Astrocyte (in vitro differentiated cells and primary cell): ENCODE data around the gene TFF1. TPM values are rescaled to one million over a fixed set of nuclear protein-coding genes. Genes with fewer than 3 reads are reported as not detected.

Experiments
- DNase-seq: peaks from one replicate; pipeline ENCODE4 v3.0.0-alpha.2; 2010; ENCODE audit warnings: low read depth
- FAIRE-seq: peaks from 2 replicates; lab custom pipeline; 2011; peaks lifted over from hg19 to GRCh38; lab: Jason Lieb, UNC
- H2AFZ ChIP-seq: 2 replicates; pipeline ENCODE4 v1.6.0; 2012; ENCODE audit warnings: low read depth, low read length, inconsistent platforms
- H3K27ac ChIP-seq: 2 replicates; pipeline ENCODE4 v1.5.1; 2011; ENCODE audit warnings: low read depth, low read length, inconsistent platforms
- H3K27me3 ChIP-seq: 2 replicates; pipeline ENCODE4 v1.6.0; 2011; ENCODE audit warnings: low read length, inconsistent platforms; ENCODE audit not compliant: insufficient read depth
- H3K36me3 ChIP-seq: 2 replicates; pipeline ENCODE4 v1.5.1; 2011; ENCODE audit warnings: low read length, inconsistent platforms; ENCODE audit not compliant: insufficient read depth
- H3K4me1 ChIP-seq: 2 replicates; pipeline ENCODE4 v1.5.1; 2011; ENCODE audit warnings: low read length, inconsistent platforms; ENCODE audit not compliant: insufficient read depth
- H3K4me2 ChIP-seq: 2 replicates; pipeline ENCODE4 v1.6.0; 2012; ENCODE audit warnings: low read length, inconsistent platforms
- H3K4me3 ChIP-seq: 2 replicates; pipeline ENCODE4 v1.5.1; 2011; ENCODE audit warnings: low read depth, mild to moderate bottlenecking, low read length, inconsistent platforms; ENCODE audit not compliant: insufficient read depth
- H3K79me2 ChIP-seq: 2 replicates; pipeline ENCODE4 v1.6.0; 2012; ENCODE audit warnings: mild to moderate bottlenecking, low read length, inconsistent platforms; ENCODE audit not compliant: insufficient read depth
- H3K9ac ChIP-seq: 2 replicates; pipeline ENCODE4 v1.6.0; 2012; ENCODE audit warnings: mild to moderate bottlenecking, low read length, inconsistent platforms
- H3K9me3 ChIP-seq: 2 replicates; pipeline ENCODE4 v1.5.1; 2012; ENCODE audit warnings: low read depth, mild to moderate bottlenecking, low read length, inconsistent platforms; ENCODE audit not compliant: insufficient read depth
- H4K20me1 ChIP-seq: 2 replicates; pipeline ENCODE4 v1.6.0; 2012; ENCODE audit warnings: low read length, inconsistent platforms; ENCODE audit not compliant: insufficient read depth
- H3K27ac Mint-ChIP-seq: one replicate; pipeline ENCODE4 v1.8.0; 2021; ENCODE audit warnings: mild to moderate bottlenecking, mixed read lengths; ENCODE audit not compliant: unreplicated experiment
- H3K27me3 Mint-ChIP-seq: one replicate; pipeline ENCODE4 v1.8.0; 2021; ENCODE audit warnings: low read depth, mixed read lengths; ENCODE audit not compliant: unreplicated experiment
- H3K36me3 Mint-ChIP-seq: one replicate; pipeline ENCODE4 v1.8.0; 2021; ENCODE audit warnings: low read depth, mixed read lengths; ENCODE audit not compliant: unreplicated experiment
- H3K4me1 Mint-ChIP-seq: one replicate; pipeline ENCODE4 v1.8.0; 2021; ENCODE audit warnings: low read depth, mixed read lengths; ENCODE audit not compliant: unreplicated experiment
- H3K4me3 Mint-ChIP-seq: one replicate; pipeline ENCODE4 v1.8.0; 2021; ENCODE audit warnings: mild to moderate bottlenecking, moderate library complexity, mixed read lengths; ENCODE audit not compliant: unreplicated experiment
- H3K9me3 Mint-ChIP-seq: one replicate; pipeline ENCODE4 v1.8.0; 2021; ENCODE audit warnings: mild to moderate bottlenecking, mixed read lengths; ENCODE audit not compliant: unreplicated experiment
- CTCF ChIP-seq: IDR thresholded peaks from 2 replicates; pipeline ENCODE4 v1.5.1; 2011; ENCODE audit warnings: low read depth, mild to moderate bottlenecking, inconsistent platforms, low read length, moderate library complexity; ENCODE audit not compliant: insufficient read depth
- EZH2 ChIP-seq: IDR thresholded peaks from 2 replicates; pipeline ENCODE4 v1.6.1; 2012; ENCODE audit warnings: mild to moderate bottlenecking, low read length, inconsistent platforms; ENCODE audit not compliant: insufficient read depth
- total RNA-seq: library from RNA; stranded (reverse); gene quantifications from 2 replicates; pipeline ENCODE4 v1.2.1, GENCODE V29; 2021

TFF1 gene
- total RNA-seq, 1 donor from 2014 or later = not detected

- DNase-seq = no peak
- no peaks in the 10 kb centered on the region for H3K36me3 ChIP-seq
- no peak overlapping the region for H3K4me3 ChIP-seq
- H3K4me2 ChIP-seq = no peak overlapping the region
- H3K27me3 Mint-ChIP-seq = peaks cover 33% of the 10 kb centered on the region
- TF ChIP-seq EZH2 (no peak), CTCF (no peak)
- no peaks in the 10 kb centered on the region for H3K9me3 ChIP-seq
- H4K20me1 ChIP-seq = no peaks in the 10 kb centered on the region
- no peaks in the 10 kb centered on the region for H3K36me3 Mint-ChIP-seq
- H3K4me1 ChIP-seq = no peaks in the 10 kb centered on the region
- no peak for FAIRE-seq
- no peak overlapping the region for H2AFZ ChIP-seq
- no peaks in the 10 kb centered on the region for H3K4me1 Mint-ChIP-seq
- H3K79me2 ChIP-seq = no peaks in the 10 kb centered on the region
- H3K27ac ChIP-seq = no peak overlapping the region
- no peak overlapping the region for H3K4me3 Mint-ChIP-seq
- no peaks in the 10 kb centered on the region for H3K27me3 ChIP-seq
- no peak overlapping the region for H3K27ac Mint-ChIP-seq
- H3K9me3 Mint-ChIP-seq = peaks cover 3% of the 10 kb centered on the region
- no peak overlapping the region for H3K9ac ChIP-seq
Measured at GRCh38 chr21:42363312-42363711, 3.0 kb downstream of the TFF1 start.

DNA sequence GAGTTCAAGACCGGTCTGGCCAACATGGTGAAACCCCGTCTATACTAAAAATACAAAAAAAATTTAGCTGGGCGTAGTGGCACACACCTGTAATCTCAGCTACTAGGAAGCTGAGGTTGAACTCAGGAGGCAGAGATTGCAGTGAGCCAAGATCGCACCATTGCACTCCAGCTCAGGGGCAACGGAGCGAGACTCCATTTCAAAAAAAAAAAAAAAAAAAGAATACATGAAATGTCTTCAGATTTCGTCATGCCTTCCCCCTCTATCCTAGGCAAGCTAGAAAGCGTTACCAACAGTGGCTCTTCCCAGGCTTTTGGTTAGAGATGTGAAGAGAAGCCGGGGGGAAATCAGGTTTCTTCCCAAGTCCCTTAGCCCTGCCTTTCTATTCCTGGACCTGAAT lies 3.6 kb downstream of the TFF1 start:
- Mint-ChIP-seq H3K4me1 (no peaks in the 10 kb centered on the region), H3K4me3 (no peak overlapping the region), H3K9me3 (peaks cover 3% of the 10 kb centered on the region), H3K27ac (no peak overlapping the region), H3K27me3 (peaks cover 34% of the 10 kb centered on the region), H3K36me3 (no peaks in the 10 kb centered on the region)
- Histone ChIP-seq H2AFZ (no peak overlapping the region), H3K4me2 (no peak overlapping the region), H3K27ac (no peak overlapping the region), H3K4me1 (no peaks in the 10 kb centered on the region), H3K4me3 (no peak overlapping the region), H3K36me3 (no peaks in the 10 kb centered on the region), H3K79me2 (no peaks in the 10 kb centered on the region), H3K9ac (no peak overlapping the region), H3K27me3 (no peaks in the 10 kb centered on the region), H3K9me3 (no peaks in the 10 kb centered on the region), H4K20me1 (no peaks in the 10 kb centered on the region)
- DNase-seq (no peak), FAIRE-seq (no peak)
- TF ChIP-seq EZH2 (no peak), CTCF (no peak)

- H4K20me1 ChIP-seq = no peaks in the 10 kb centered on the region
- DNase-seq (no peak), FAIRE-seq (no peak)
- H3K27ac Mint-ChIP-seq = no peak overlapping the region
- H3K79me2 ChIP-seq = no peaks in the 10 kb centered on the region
- no peaks in the 10 kb centered on the region for H3K9me3 ChIP-seq
- no peaks in the 10 kb centered on the region for H3K4me1 Mint-ChIP-seq
- H3K4me2 ChIP-seq = no peak overlapping the region
- H3K27ac ChIP-seq = no peak overlapping the region
- no peak overlapping the region for H3K4me3 Mint-ChIP-seq
- TF ChIP-seq EZH2 (no peak), CTCF (no peak)
- no peak overlapping the region for H3K4me3 ChIP-seq
- H3K4me1 ChIP-seq = no peaks in the 10 kb centered on the region
- H3K36me3 ChIP-seq = no peaks in the 10 kb centered on the region
- no peaks in the 10 kb centered on the region for H3K36me3 Mint-ChIP-seq
- H3K27me3 Mint-ChIP-seq = peaks cover 32% of the 10 kb centered on the region
- no peak overlapping the region for H2AFZ ChIP-seq
- no peak overlapping the region for H3K9ac ChIP-seq
- peaks cover 5% of the 10 kb centered on the region for H3K9me3 Mint-ChIP-seq
- no peaks in the 10 kb centered on the region for H3K27me3 ChIP-seq
Measured at GRCh38 chr21:42362198-42362597, 4.1 kb downstream of the TFF1 start.
